ENCODE results near the gene VASP. TPM values are rescaled to one million over a fixed set of nuclear protein-coding genes. Genes with fewer than 3 reads are reported as not detected.

VASP gene
- total and polyA plus RNA-seq, 9 of the 15 experiments (the other 6 are each of a cell fraction or from before 2014, with no cell fraction given): 16.7 to 261 (median 112) TPM

DNA sequence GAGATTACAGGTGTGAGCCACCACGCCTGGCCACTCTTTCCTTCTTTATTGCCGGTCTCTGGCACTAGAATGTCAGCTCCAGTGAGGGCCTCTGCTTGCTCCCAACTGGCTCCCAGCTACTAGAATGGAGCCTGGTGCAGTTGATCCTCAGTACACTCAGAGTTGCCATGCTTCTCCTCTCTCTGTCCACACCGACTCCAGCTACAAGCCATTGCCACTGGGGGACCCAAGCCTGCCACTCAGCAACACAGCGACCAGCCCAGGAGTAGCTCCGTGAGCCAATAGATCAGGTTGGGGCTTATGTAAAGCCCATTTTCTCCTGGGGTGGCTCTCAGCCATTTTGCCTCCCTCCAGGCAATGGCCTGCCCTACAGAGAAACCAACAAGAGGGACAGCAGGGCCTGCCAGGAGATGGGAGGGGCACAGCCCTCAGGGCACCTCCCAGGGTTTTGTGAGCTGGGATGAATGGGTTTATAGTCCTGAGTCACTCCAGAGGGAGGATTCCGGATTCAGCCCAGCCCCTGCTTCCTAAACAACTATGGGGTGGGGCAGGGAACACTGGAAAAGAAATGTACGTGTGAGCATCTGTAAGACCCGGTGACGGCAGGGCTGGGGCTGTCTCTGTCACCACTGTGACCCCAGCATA lies 40.8 kb downstream of the VASP start:
- Histone ChIP-seq H3K27me3 (ENCODE audit: control insufficient read depth in 2 of 2, insufficient read depth in 2 of 2, low read length in 2 of 2) (no peaks in the 10 kb centered on the region), H3K36me3 (ENCODE audit: control insufficient read depth, insufficient read depth, low read length) (peaks cover 3% of the 10 kb centered on the region; the same call in 2 of the 3 replicates), H3K4me2 (ENCODE audit: insufficient read depth, low read length) (no peak overlapping the region), H3K79me2 (ENCODE audit: control insufficient read depth, insufficient read depth, low read length) (no peaks in the 10 kb centered on the region; the same call in 2 of the 3 replicates), H3K9me1 (ENCODE audit: control insufficient read depth, insufficient read depth, low read length) (no peaks in the 10 kb centered on the region), H4K20me1 (replicated peaks; ENCODE audit: control insufficient read depth, insufficient read depth, low read length) (0 out of 2 replicates have a peak, but pooled peaks cover 3% of the 10 kb centered on the region), H3K4me3 (no peak overlapping the region), H3K9ac (ENCODE audit: insufficient read depth in 1 of 2, low read depth in 2 of 2, low read length in 2 of 2) (peak overlapping the region in 1 of 2 experiments; percentile 81; a peak in 2 of 4 replicates), H3K9me3 (replicated peaks; ENCODE audit: control insufficient read depth, insufficient read depth, low read depth, low read length) (no peaks in the 10 kb centered on the region), H3K27ac (ENCODE audit: extremely low read depth, low read depth, low read length) (no peak overlapping the region), H2AFZ (ENCODE audit: low read depth, low read length) (no peak overlapping the region), H3K4me1 (replicated peaks in 1 of 2; ENCODE audit: control insufficient read depth in 2 of 2, insufficient read depth in 2 of 2, low read length in 2 of 2) (no peaks in the 10 kb centered on the region; a peak in 2 of 5 replicates)
- in situ Hi-C loops (cut with MboI) (no loop called here), intact Hi-C loops (cut with micrococcal nuclease) (no loop called here)
- peak in 2 of 4 experiments; percentile 5 to 7 for DNase-seq (ENCODE audit: extremely low read depth in 1 of 4, low spot score in 3 of 4)
- POLR2A ChIA-PET: interaction anchor here (1.3 to 2.4 kb wide), 2 partner anchors 10 to 12 kb away, joined by 5 to 10 read pairs; no protein-coding TSS in a partner anchor
- TF ChIP-seq SMAD2 (IDR thresholded peaks at IDR 0.05; ENCODE audit: low read depth, low read length): no peak
- no peak for TF ChIP-seq TFAM (CRISPR knock-in tag; conservative IDR thresholded peaks at IDR 0.05)
- TF ChIP-seq ZNF518B (CRISPR knock-in tag; IDR thresholded peaks at IDR 0.05): no peak
- no peak for TF ChIP-seq ZBTB7A (IDR thresholded peaks at IDR 0.05; ENCODE audit: borderline replicate concordance, control insufficient read depth, low read depth, low read length)
- no peak for TF ChIP-seq BMI1 (IDR thresholded peaks at IDR 0.05; ENCODE audit: low read length)
- TF ChIP-seq RB1 (IDR thresholded peaks at IDR 0.05; ENCODE audit: low read depth): no peak
- no peak for TF ChIP-seq PKNOX1 (IDR thresholded peaks at IDR 0.05)
- no TSS peak for BruUV-seq (replicated peaks)
- CTCF ChIA-PET (ENCODE audit: low intra/inter-chr PET ratio): no interaction called here
- no peak for ATAC-seq
- WGBS (ENCODE audit: insufficient coverage, low coverage, missing lambda C conversion rate): 82% methylated on average over 9 of the region's 9 CpGs
- FAIRE-seq: no peak

All from K562 (cell line).